Neural progenitor cell (in vitro differentiated cells): Measurements from ENCODE around the gene OR51E2. TPM values are rescaled to one million over a fixed set of nuclear protein-coding genes. Genes with fewer than 3 reads are reported as not detected.

ENCODE experiments used
- DNase-seq: peaks from one replicate; pipeline ENCODE4 v3.0.0-alpha.2; 2016; ENCODE audit warnings: low spot score
- H2AFZ ChIP-seq: fragments of 200-600 bp; sonication (generic); replicated peaks from 2 replicates; pipeline ENCODE4 v1.6.1; 2016; ENCODE audit warnings: antibody characterized with exemption
- H3F3A ChIP-seq: fragments of 200-600 bp; sonication (generic); 2 replicates; pipeline ENCODE4 v1.6.1; 2016; ENCODE audit warnings: antibody characterized with exemption, low read depth
- H3K27ac ChIP-seq: fragments of 200-600 bp; sonication (generic); 2 replicates; pipeline ENCODE4 v1.5.1; 2016; ENCODE audit warnings: mild to moderate bottlenecking
- H3K27me3 ChIP-seq: fragments of 200-600 bp; sonication (generic); 2 replicates; pipeline ENCODE4 v1.6.1; 2016; ENCODE audit warnings: mild to moderate bottlenecking, moderate library complexity
- H3K36me3 ChIP-seq: fragments of 200-600 bp; sonication (generic); 2 replicates; pipeline ENCODE4 v1.5.1; 2016
- H3K4me1 ChIP-seq: fragments of 200-600 bp; sonication (generic); 2 replicates; pipeline ENCODE4 v1.6.1; 2016; ENCODE audit warnings: mixed run types
- H3K4me2 ChIP-seq: fragments of 200-600 bp; sonication (generic); 2 replicates; pipeline ENCODE4 v1.6.1; 2016
- H3K4me3 ChIP-seq: fragments of 200-600 bp; sonication (generic); 2 replicates; pipeline ENCODE4 v1.5.1; 2016
- H3K79me2 ChIP-seq: fragments of 200-600 bp; sonication (generic); 2 replicates; pipeline ENCODE4 v1.6.1; 2016; ENCODE audit warnings: low read depth
- H3K9ac ChIP-seq: fragments of 200-600 bp; sonication (generic); 2 replicates; pipeline ENCODE4 v1.6.1; 2016
- H3K9me3 ChIP-seq: fragments of 200-600 bp; sonication (generic); 2 replicates; pipeline ENCODE4 v1.5.1; 2016; ENCODE audit warnings: low read depth
- H4K20me1 ChIP-seq: fragments of 200-600 bp; sonication (generic); 2 replicates; pipeline ENCODE4 v1.6.1; 2016; ENCODE audit warnings: low read depth
- H3K27ac Mint-ChIP-seq: 3 replicates; pipeline ENCODE4 v1.8.0; 2021; ENCODE audit warnings: mixed read lengths
- H3K27me3 Mint-ChIP-seq: 2 replicates; pipeline ENCODE4 v1.8.0; 2022; ENCODE audit warnings: low read depth, mild to moderate bottlenecking, inconsistent platforms, moderate library complexity, mixed read lengths; ENCODE audit not compliant: insufficient read depth
- H3K36me3 Mint-ChIP-seq: 3 replicates; pipeline ENCODE4 v1.8.0; 2021; ENCODE audit warnings: mixed read lengths
- H3K4me1 Mint-ChIP-seq: 3 replicates; pipeline ENCODE4 v1.8.0; 2021; ENCODE audit warnings: mixed read lengths
- H3K4me3 Mint-ChIP-seq: 3 replicates; pipeline ENCODE4 v1.8.0; 2021; ENCODE audit warnings: mild to moderate bottlenecking, moderate library complexity, mixed read lengths
- H3K9me3 Mint-ChIP-seq: 3 replicates; pipeline ENCODE4 v1.8.0; 2020; ENCODE audit warnings: mixed read lengths
- EZH2 ChIP-seq: fragments of 200-600 bp; sonication (generic); IDR thresholded peaks from 2 replicates; pipeline ENCODE4 v1.6.1; 2017; ENCODE audit warnings: antibody characterized with exemption, mild to moderate bottlenecking, moderate library complexity
- EZH2phosphoT487 ChIP-seq: fragments of 200-600 bp; sonication (generic); IDR thresholded peaks from 2 replicates; pipeline ENCODE4 v1.6.1; 2017; ENCODE audit warnings: antibody characterized with exemption
- total RNA-seq: library from RNA; depleted of rRNA; stranded (reverse); fragments of >200 nt; gene quantifications from 2 replicates; pipeline ENCODE4 v1.2.3, GENCODE V29; 2015; ENCODE audit warnings: low replicate concordance
- TF ChIP-seq, protein P1 (sequence below): fragments of 200-600 bp; sonication (generic); IDR thresholded peaks from 2 replicates; pipeline ENCODE4 v1.5.1; 2017; ENCODE audit warnings: antibody characterized with exemption, mild to moderate bottlenecking

OR51E2 gene
- total RNA-seq, 1 donor from 2014 or later, result not detected

DNA sequence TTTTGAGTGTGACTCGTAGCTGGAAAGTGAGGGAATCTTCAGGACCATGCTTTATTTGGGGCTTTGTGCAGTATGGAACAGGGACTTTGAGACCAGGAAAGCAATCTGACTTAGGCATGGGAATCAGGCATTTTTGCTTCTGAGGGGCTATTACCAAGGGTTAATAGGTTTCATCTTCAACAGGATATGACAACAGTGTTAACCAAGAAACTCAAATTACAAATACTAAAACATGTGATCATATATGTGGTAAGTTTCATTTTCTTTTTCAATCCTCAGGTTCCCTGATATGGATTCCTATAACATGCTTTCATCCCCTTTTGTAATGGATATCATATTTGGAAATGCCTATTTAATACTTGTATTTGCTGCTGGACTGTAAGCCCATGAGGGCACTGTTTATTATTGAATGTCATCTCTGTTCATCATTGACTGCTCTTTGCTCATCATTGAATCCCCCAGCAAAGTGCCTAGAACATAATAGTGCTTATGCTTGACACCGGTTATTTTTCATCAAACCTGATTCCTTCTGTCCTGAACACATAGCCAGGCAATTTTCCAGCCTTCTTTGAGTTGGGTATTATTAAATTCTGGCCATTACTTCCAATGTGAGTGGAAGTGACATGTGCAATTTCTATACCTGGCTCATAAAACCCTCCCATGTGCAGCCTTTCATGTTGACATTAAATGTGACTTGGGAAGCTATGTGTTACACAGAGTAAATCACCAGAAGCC is 42.9 kb downstream of the OR51E2 start:
- Histone ChIP-seq H3K36me3 (no peaks in the 10 kb centered on the region), H3F3A (no peaks in the 10 kb centered on the region), H3K4me3 (no peak overlapping the region), H3K9me3 (no peaks in the 10 kb centered on the region), H3K9ac (no peak overlapping the region), H3K4me1 (no peaks in the 10 kb centered on the region), H3K27ac (no peak overlapping the region), H2AFZ (no peak overlapping the region), H3K79me2 (no peaks in the 10 kb centered on the region), H3K4me2 (no peak overlapping the region), H4K20me1 (no peaks in the 10 kb centered on the region), H3K27me3 (no peaks in the 10 kb centered on the region)
- Mint-ChIP-seq H3K36me3 (no peaks in the 10 kb centered on the region), H3K27ac (no peak overlapping the region), H3K4me1 (no peaks in the 10 kb centered on the region), H3K4me3 (no peak overlapping the region), H3K27me3 (no peaks in the 10 kb centered on the region), H3K9me3 (no peaks in the 10 kb centered on the region)
- DNase-seq, result no peak
- TF ChIP-seq, protein P1, sequence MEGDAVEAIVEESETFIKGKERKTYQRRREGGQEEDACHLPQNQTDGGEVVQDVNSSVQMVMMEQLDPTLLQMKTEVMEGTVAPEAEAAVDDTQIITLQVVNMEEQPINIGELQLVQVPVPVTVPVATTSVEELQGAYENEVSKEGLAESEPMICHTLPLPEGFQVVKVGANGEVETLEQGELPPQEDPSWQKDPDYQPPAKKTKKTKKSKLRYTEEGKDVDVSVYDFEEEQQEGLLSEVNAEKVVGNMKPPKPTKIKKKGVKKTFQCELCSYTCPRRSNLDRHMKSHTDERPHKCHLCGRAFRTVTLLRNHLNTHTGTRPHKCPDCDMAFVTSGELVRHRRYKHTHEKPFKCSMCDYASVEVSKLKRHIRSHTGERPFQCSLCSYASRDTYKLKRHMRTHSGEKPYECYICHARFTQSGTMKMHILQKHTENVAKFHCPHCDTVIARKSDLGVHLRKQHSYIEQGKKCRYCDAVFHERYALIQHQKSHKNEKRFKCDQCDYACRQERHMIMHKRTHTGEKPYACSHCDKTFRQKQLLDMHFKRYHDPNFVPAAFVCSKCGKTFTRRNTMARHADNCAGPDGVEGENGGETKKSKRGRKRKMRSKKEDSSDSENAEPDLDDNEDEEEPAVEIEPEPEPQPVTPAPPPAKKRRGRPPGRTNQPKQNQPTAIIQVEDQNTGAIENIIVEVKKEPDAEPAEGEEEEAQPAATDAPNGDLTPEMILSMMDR, result no peak
- TF ChIP-seq EZH2, result no peak
- TF ChIP-seq EZH2phosphoT487, result no peak

DNA sequence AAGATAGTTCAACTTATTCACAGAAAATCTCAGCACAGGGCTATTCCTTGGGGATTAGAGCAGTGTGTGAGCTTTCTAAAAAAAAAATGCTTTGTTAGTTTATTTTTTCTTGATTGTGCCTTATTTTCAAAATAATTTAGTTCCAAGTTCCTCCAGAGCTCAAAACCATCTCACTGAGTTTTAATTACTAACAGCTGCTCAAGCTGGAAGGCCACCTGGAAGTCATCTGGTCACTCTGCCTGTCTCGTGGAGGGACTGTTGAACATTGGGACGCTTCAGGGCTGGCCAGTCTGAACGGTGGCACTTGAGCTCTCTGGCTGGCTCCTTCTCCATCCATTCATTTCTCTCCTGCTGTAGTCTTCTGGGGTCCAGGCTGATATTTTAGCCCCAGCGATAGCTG is 49.9 kb downstream of the OR51E2 start:
- no peaks in the 10 kb centered on the region for H3K36me3 Mint-ChIP-seq
- H3K27me3 Mint-ChIP-seq, result peaks cover 2% of the 10 kb centered on the region
- H3K27me3 ChIP-seq, result no peaks in the 10 kb centered on the region

DNA sequence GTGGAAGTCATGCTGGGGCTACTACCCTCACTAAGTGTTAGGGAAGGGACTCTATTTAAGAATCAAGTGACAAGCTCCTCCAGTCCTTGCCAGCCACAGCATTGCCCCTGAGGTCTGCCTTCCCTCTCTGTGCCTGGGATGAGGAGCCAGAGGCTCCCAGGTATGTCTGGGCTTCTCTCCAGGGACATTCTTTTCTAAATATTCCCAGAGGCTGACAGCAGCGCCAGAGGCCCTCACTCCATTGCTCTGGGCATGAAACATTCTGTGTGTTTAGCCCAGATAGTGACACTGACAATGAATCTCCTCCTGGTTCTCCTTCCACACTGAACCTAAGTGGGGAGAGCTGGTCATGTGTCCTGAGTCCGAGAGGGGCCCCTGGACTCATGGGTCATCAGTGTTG is 51.7 kb downstream of the OR51E2 start:
- no peak for DNase-seq
- no peak overlapping the region for H3K27ac Mint-ChIP-seq
- no peak overlapping the region for H2AFZ ChIP-seq
- no peaks in the 10 kb centered on the region for H3K36me3 Mint-ChIP-seq
- H3K36me3 ChIP-seq, result no peaks in the 10 kb centered on the region
- H3K27me3 ChIP-seq, result no peaks in the 10 kb centered on the region
- no peak overlapping the region for H3K4me2 ChIP-seq
- no peaks in the 10 kb centered on the region for H3F3A ChIP-seq
- H3K9me3 Mint-ChIP-seq, result no peaks in the 10 kb centered on the region
- H3K4me3 ChIP-seq, result no peak overlapping the region
- no peak overlapping the region for H3K4me3 Mint-ChIP-seq
- H3K9me3 ChIP-seq, result no peaks in the 10 kb centered on the region
- H4K20me1 ChIP-seq, result no peaks in the 10 kb centered on the region
- H3K27me3 Mint-ChIP-seq, result peaks cover 2% of the 10 kb centered on the region
- no peaks in the 10 kb centered on the region for H3K79me2 ChIP-seq
- H3K4me1 Mint-ChIP-seq, result peaks cover 6% of the 10 kb centered on the region
- TF ChIP-seq EZH2phosphoT487 (no peak), EZH2 (no peak)
- TF ChIP-seq, protein P1, result no peak
- H3K27ac ChIP-seq, result no peak overlapping the region
- no peaks in the 10 kb centered on the region for H3K4me1 ChIP-seq
- H3K9ac ChIP-seq, result no peak overlapping the region

More for the DNA sequence above, 49.9 kb downstream of the OR51E2 start:
- no peak overlapping the region for H3K4me3 Mint-ChIP-seq
- no peaks in the 10 kb centered on the region for H3K79me2 ChIP-seq
- no peak overlapping the region for H3K27ac ChIP-seq
- H3K9ac ChIP-seq, result no peak overlapping the region
- H3K4me3 ChIP-seq, result no peak overlapping the region
- H3K27ac Mint-ChIP-seq, result no peak overlapping the region
- TF ChIP-seq EZH2 (no peak), EZH2phosphoT487 (no peak)
- TF ChIP-seq, protein P1, result no peak
- no peak overlapping the region for H3K4me2 ChIP-seq
- DNase-seq, result no peak
- H3K4me1 ChIP-seq, result no peaks in the 10 kb centered on the region
- no peak overlapping the region for H2AFZ ChIP-seq
- no peaks in the 10 kb centered on the region for H3K36me3 ChIP-seq
- H3K4me1 Mint-ChIP-seq, result no peaks in the 10 kb centered on the region
- no peaks in the 10 kb centered on the region for H4K20me1 ChIP-seq
- H3K9me3 Mint-ChIP-seq, result no peaks in the 10 kb centered on the region
- H3F3A ChIP-seq, result no peaks in the 10 kb centered on the region
- no peaks in the 10 kb centered on the region for H3K9me3 ChIP-seq
